Measurements from ENCODE around the gene TOR1A. TPM values are rescaled to one million over a fixed set of nuclear protein-coding genes. Genes with fewer than 3 reads are reported as not detected.

TOR1A gene
- total and polyA plus RNA-seq, 2 experiments from 2014 or later = 73.6 to 101 TPM

DNA sequence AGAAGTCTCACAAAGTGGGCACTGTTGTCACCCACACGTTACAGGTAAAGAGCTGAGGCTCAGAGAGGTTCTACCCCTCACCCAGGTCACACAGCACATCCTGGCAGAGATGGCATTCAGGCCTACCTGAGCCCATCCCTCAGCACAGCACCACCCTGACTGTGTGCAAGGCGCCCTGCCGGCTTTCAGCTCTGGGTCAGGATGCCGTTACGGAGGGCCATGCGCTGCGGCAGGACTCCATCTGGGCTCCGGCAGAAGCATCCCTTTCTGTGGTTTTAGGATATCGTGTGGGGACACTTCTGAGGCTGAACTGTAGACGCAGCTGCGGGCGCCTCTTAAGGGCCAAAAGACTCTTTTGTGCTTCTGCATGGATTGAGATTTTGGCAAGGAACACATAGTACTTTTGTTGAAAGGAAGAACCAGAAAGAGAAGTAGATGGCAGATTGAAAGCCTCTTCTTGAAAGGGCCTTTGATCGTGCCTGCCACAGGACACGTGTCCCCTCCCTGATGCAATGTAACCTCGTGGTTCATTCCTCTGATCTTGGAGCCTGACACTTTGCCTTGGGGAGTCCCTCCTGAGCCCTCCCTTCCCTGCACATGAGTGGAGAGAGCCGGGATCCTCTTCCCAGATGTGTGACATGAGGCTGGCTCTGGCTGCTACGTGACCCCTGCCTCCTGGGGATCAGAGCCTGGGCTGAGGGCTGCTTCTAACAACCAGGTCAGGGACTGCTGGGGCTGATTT, 42.6 kb upstream of the TOR1A start:
- Histone ChIP-seq H3K27me3 (replicated peaks; ENCODE audit: insufficient read depth) (no peaks in the 10 kb centered on the region), H3K4me2 (ENCODE audit: unreplicated experiment) (no peak overlapping the region), H2AFZ (no peak overlapping the region), H3K9me2 (ENCODE audit: insufficient read depth) (no peaks in the 10 kb centered on the region), H3K4me3 (no peak overlapping the region), H3K27ac (no peak overlapping the region), H3K36me3 (ENCODE audit: low read depth) (no peaks in the 10 kb centered on the region), H3K9ac (no peak overlapping the region), H3K9me3 (ENCODE audit: low read depth) (no peaks in the 10 kb centered on the region), H3F3A (ENCODE audit: insufficient read depth) (no peaks in the 10 kb centered on the region), H4K20me1 (ENCODE audit: insufficient read depth) (no peaks in the 10 kb centered on the region), H3K4me1 (ENCODE audit: insufficient read depth) (no peaks in the 10 kb centered on the region), H3K79me2 (ENCODE audit: insufficient read depth) (no peaks in the 10 kb centered on the region)
- in situ Hi-C loops (cut with MboI) = no loop called here
- no peak for DNase-seq
- 69 to 73% methylated on average over 17 of the region's 17 CpGs for WGBS, 2 experiments (ENCODE audit: low coverage in 1 of 2, low lambda C conversion rate in 2 of 2, missing lambda C conversion rate in 2 of 2)
- TF ChIP-seq EZH2 (IDR thresholded peaks at IDR 0.05; ENCODE audit: insufficient read depth, poor library complexity, severe bottlenecking) (no peak), EZH2phosphoT487 (IDR thresholded peaks at IDR 0.05; ENCODE audit: insufficient read depth, low read depth) (no peak)

DNA sequence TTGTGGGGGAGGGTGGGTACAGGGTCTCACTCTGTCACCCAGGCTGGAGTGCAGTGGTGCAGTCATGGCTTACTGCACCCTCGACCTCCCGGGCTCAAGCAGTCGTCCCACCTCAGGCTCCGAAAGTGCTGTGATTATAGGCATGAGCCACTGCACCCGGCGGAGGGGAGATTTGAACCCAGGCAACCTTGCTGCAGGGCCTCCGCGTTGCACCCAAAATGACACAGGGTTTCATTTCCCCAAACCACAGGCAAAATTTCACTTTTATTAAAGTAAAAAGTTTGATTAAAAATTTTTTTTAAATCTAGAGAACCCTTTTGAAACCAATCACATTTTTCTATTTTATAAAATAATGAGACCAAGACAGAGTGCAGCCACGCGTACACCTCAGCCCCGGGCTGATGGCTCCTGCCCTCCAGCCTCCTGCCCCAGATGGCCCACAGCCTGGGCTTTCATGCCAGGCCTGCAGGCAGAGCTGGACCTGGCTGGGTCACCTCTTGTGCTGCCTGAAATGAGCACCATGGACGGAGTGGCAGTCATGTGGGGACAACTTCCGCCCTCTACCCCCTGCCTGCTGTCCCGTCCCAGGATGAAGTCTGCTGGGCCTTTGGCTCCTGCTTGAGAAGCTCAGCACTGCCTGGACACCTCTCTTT, 41.9 kb upstream of the TOR1A start:
- TF ChIP-seq EZH2 (IDR thresholded peaks at IDR 0.05; ENCODE audit: insufficient read depth, poor library complexity, severe bottlenecking) (no peak), EZH2phosphoT487 (IDR thresholded peaks at IDR 0.05; ENCODE audit: insufficient read depth, low read depth) (no peak)
- Histone ChIP-seq H3K9me2 (ENCODE audit: insufficient read depth) (no peaks in the 10 kb centered on the region), H3K9me3 (ENCODE audit: low read depth) (no peaks in the 10 kb centered on the region), H3K27me3 (replicated peaks; ENCODE audit: insufficient read depth) (no peaks in the 10 kb centered on the region), H4K20me1 (ENCODE audit: insufficient read depth) (no peaks in the 10 kb centered on the region), H3K27ac (no peak overlapping the region), H2AFZ (no peak overlapping the region), H3K4me2 (ENCODE audit: unreplicated experiment) (no peak overlapping the region), H3K4me1 (ENCODE audit: insufficient read depth) (no peaks in the 10 kb centered on the region), H3K36me3 (ENCODE audit: low read depth) (no peaks in the 10 kb centered on the region), H3K9ac (no peak overlapping the region), H3K79me2 (ENCODE audit: insufficient read depth) (no peaks in the 10 kb centered on the region), H3K4me3 (no peak overlapping the region), H3F3A (ENCODE audit: insufficient read depth) (no peaks in the 10 kb centered on the region)
- in situ Hi-C loops (cut with MboI) = no loop called here
- no peak for DNase-seq
- WGBS, 2 experiments (ENCODE audit: low coverage in 1 of 2, low lambda C conversion rate in 2 of 2, missing lambda C conversion rate in 2 of 2) = 76 to 77% methylated on average over 13 of the region's 14 CpGs

GRCh38 chr9:129864991-129865647, 41.2 kb upstream of the TOR1A start:
- Histone ChIP-seq H2AFZ (no peak overlapping the region), H3K9ac (no peak overlapping the region), H4K20me1 (ENCODE audit: insufficient read depth) (no peaks in the 10 kb centered on the region), H3F3A (ENCODE audit: insufficient read depth) (no peaks in the 10 kb centered on the region), H3K79me2 (ENCODE audit: insufficient read depth) (no peaks in the 10 kb centered on the region), H3K4me1 (ENCODE audit: insufficient read depth) (no peaks in the 10 kb centered on the region), H3K9me2 (ENCODE audit: insufficient read depth) (no peaks in the 10 kb centered on the region), H3K4me3 (no peak overlapping the region), H3K27ac (no peak overlapping the region), H3K36me3 (ENCODE audit: low read depth) (no peaks in the 10 kb centered on the region; the same call in 1 of the 2 replicates), H3K27me3 (replicated peaks; ENCODE audit: insufficient read depth) (no peaks in the 10 kb centered on the region), H3K9me3 (ENCODE audit: low read depth) (no peaks in the 10 kb centered on the region), H3K4me2 (ENCODE audit: unreplicated experiment) (no peak overlapping the region)
- DNase-seq = no peak
- in situ Hi-C loops (cut with MboI) = no loop called here
- 60% methylated on average over 11 of the region's 11 CpGs for WGBS, 2 experiments (ENCODE audit: low coverage in 1 of 2, low lambda C conversion rate in 2 of 2, missing lambda C conversion rate in 2 of 2)
- TF ChIP-seq EZH2 (IDR thresholded peaks at IDR 0.05; ENCODE audit: insufficient read depth, poor library complexity, severe bottlenecking) (no peak), EZH2phosphoT487 (IDR thresholded peaks at IDR 0.05; ENCODE audit: insufficient read depth, low read depth) (no peak)

- Histone ChIP-seq H3K36me3 (ENCODE audit: low read depth) (no peaks in the 10 kb centered on the region; the same call in 1 of the 2 replicates), H3K27me3 (replicated peaks; ENCODE audit: insufficient read depth) (no peaks in the 10 kb centered on the region), H2AFZ (no peak overlapping the region), H3K27ac (no peak overlapping the region), H3K4me3 (no peak overlapping the region), H3K9me3 (ENCODE audit: low read depth) (no peaks in the 10 kb centered on the region), H4K20me1 (ENCODE audit: insufficient read depth) (no peaks in the 10 kb centered on the region), H3K9me2 (ENCODE audit: insufficient read depth) (no peaks in the 10 kb centered on the region), H3K4me1 (ENCODE audit: insufficient read depth) (no peaks in the 10 kb centered on the region), H3F3A (ENCODE audit: insufficient read depth) (no peaks in the 10 kb centered on the region), H3K4me2 (ENCODE audit: unreplicated experiment) (no peak overlapping the region), H3K9ac (no peak overlapping the region), H3K79me2 (ENCODE audit: insufficient read depth) (no peaks in the 10 kb centered on the region)
- 67 to 76% methylated on average over 14 of the region's 14 CpGs for WGBS, 2 experiments (ENCODE audit: low coverage in 1 of 2, low lambda C conversion rate in 2 of 2, missing lambda C conversion rate in 2 of 2)
- TF ChIP-seq EZH2phosphoT487 (IDR thresholded peaks at IDR 0.05; ENCODE audit: insufficient read depth, low read depth) (no peak), EZH2 (IDR thresholded peaks at IDR 0.05; ENCODE audit: insufficient read depth, poor library complexity, severe bottlenecking) (no peak)
- in situ Hi-C loops (cut with MboI) = no loop called here
- DNase-seq = no peak
Measured at GRCh38 chr9:129863059-129863690, 39.2 kb upstream of the TOR1A start.
